Fibroblast of pulmonary artery (primary cell): ENCODE measurements around the gene UMAD1.
A peak's percentile ranks its signal among the peaks of the same experiment; 100 is the strongest.
"Not testable (repeated sequence)": the region's sequence is repeated elsewhere in the genome, so short reads cannot be mapped to it uniquely, and the experiment has no call there.

Experiments used
- DNase-seq: peaks from one replicate; pipeline ENCODE4 v3.0.0-alpha.2; 2010; ENCODE audit warnings: low read depth
- H3K4me3 ChIP-seq: replicated peaks from 2 replicates; pipeline ENCODE4 v1.5.1; 2011; ENCODE audit warnings: low read depth, mild to moderate bottlenecking, control low read depth, low read length, moderate library complexity
- CTCF ChIP-seq: IDR thresholded peaks from 2 replicates; pipeline ENCODE4 v1.5.1; 2011; ENCODE audit warnings: mild to moderate bottlenecking, control low read depth, low read length, inconsistent platforms; ENCODE audit errors: missing control alignments

The UMAD1 gene

GRCh38 chr7:7673240-7673550, 32.6 kb downstream of the UMAD1 start:
- H3K4me3 ChIP-seq: no peak overlapping the region
- TF ChIP-seq CTCF: no peak
- DNase-seq: no peak

GRCh38 chr7:7675686-7676085, 35.1 kb downstream of the UMAD1 start:
- H3K4me3 ChIP-seq: no peak overlapping the region
- no peak for DNase-seq
- no peak for TF ChIP-seq CTCF

GRCh38 chr7:7679640-7680039, 39.1 kb downstream of the UMAD1 start:
- H3K4me3 ChIP-seq, DNase-seq: not testable (repeated sequence)

GRCh38 chr7:7681191-7681935, 40.8 kb downstream of the UMAD1 start:
- no peak overlapping the region for H3K4me3 ChIP-seq
- peak; percentile 78 for DNase-seq
- peak; percentile 59 for TF ChIP-seq CTCF

GRCh38 chr7:7681936-7682329, 41.4 kb downstream of the UMAD1 start:
- no peak overlapping the region for H3K4me3 ChIP-seq
- no peak for DNase-seq
- TF ChIP-seq CTCF: no peak

GRCh38 chr7:7682861-7683260, 42.3 kb downstream of the UMAD1 start:
- no peak for TF ChIP-seq CTCF
- no peak for DNase-seq
- no peak overlapping the region for H3K4me3 ChIP-seq

GRCh38 chr7:7686811-7687508, 46.4 kb downstream of the UMAD1 start:
- no peak for TF ChIP-seq CTCF
- DNase-seq: no peak

More at GRCh38 chr7:7686811-7687508, 46.4 kb downstream of the UMAD1 start:
- H3K4me3 ChIP-seq: no peak overlapping the region
